ENCODE data around the gene ZFP36. TPM values are rescaled to one million over a fixed set of nuclear protein-coding genes. Genes with fewer than 3 reads are reported as not detected.

The ZFP36 gene
- total RNA-seq, 1 experiment from 2014 or later, result 2.4 TPM

- no peak for DNase-seq
- Histone ChIP-seq H3K36me3 (peaks cover 75% of the 10 kb centered on the region), H3K27ac (no peak overlapping the region), H3K9me3 (replicated peaks) (no peaks in the 10 kb centered on the region), H3K4me1 (no peaks in the 10 kb centered on the region), H3K27me3 (no peaks in the 10 kb centered on the region), H3K4me3 (no peak overlapping the region)
These were observed 26.7 kb upstream of the ZFP36 start for GRCh38 chr19:39379865-39380396.

- Histone ChIP-seq H3K9me3 (replicated peaks) (no peaks in the 10 kb centered on the region), H3K4me3 (no peak overlapping the region), H3K36me3 (peaks cover 71% of the 10 kb centered on the region), H3K4me1 (no peaks in the 10 kb centered on the region), H3K27ac (no peak overlapping the region), H3K27me3 (no peaks in the 10 kb centered on the region)
- DNase-seq, result no peak
These were observed 25.8 kb upstream of the ZFP36 start for GRCh38 chr19:39380521-39381502.

GRCh38 chr19:39381910-39382611 is 24.6 kb upstream of the ZFP36 start:
- H3K27me3 ChIP-seq, result no peaks in the 10 kb centered on the region
- H3K9me3 ChIP-seq (replicated peaks), result no peaks in the 10 kb centered on the region
- H3K36me3 ChIP-seq, result peaks cover 71% of the 10 kb centered on the region
- no peak overlapping the region for H3K4me3 ChIP-seq
- H3K27ac ChIP-seq, result no peak overlapping the region
- H3K4me1 ChIP-seq, result no peaks in the 10 kb centered on the region
- DNase-seq, result no peak

- H3K9me3 ChIP-seq (replicated peaks), result no peaks in the 10 kb centered on the region
- peaks cover 71% of the 10 kb centered on the region for H3K36me3 ChIP-seq
- no peak overlapping the region for H3K27ac ChIP-seq
- H3K4me1 ChIP-seq, result no peaks in the 10 kb centered on the region
- no peak overlapping the region for H3K4me3 ChIP-seq
- DNase-seq, result no peak
- no peaks in the 10 kb centered on the region for H3K27me3 ChIP-seq
These were observed 23.4 kb upstream of the ZFP36 start for GRCh38 chr19:39382991-39383828.

GRCh38 chr19:39384839-39385568 is 21.6 kb upstream of the ZFP36 start:
- Histone ChIP-seq H3K36me3 (peaks cover 63% of the 10 kb centered on the region), H3K9me3 (replicated peaks) (no peaks in the 10 kb centered on the region), H3K4me3 (no peak overlapping the region), H3K27ac (no peak overlapping the region), H3K27me3 (no peaks in the 10 kb centered on the region), H3K4me1 (no peaks in the 10 kb centered on the region)
- no peak for DNase-seq

GRCh38 chr19:39385629-39386411 is 20.8 kb upstream of the ZFP36 start:
- DNase-seq, result no peak
- Histone ChIP-seq H3K27me3 (no peaks in the 10 kb centered on the region), H3K9me3 (replicated peaks) (no peaks in the 10 kb centered on the region), H3K4me3 (no peak overlapping the region), H3K36me3 (peaks cover 57% of the 10 kb centered on the region), H3K27ac (no peak overlapping the region), H3K4me1 (no peaks in the 10 kb centered on the region)

GRCh38 chr19:39386557-39386956 is 20.1 kb upstream of the ZFP36 start:
- no peak for DNase-seq
- Histone ChIP-seq H3K36me3 (peaks cover 50% of the 10 kb centered on the region), H3K27ac (no peak overlapping the region), H3K27me3 (no peaks in the 10 kb centered on the region), H3K9me3 (replicated peaks) (no peaks in the 10 kb centered on the region), H3K4me1 (no peaks in the 10 kb centered on the region), H3K4me3 (no peak overlapping the region)

- H3K9me3 ChIP-seq (replicated peaks), result no peaks in the 10 kb centered on the region
- H3K36me3 ChIP-seq, result peaks cover 41% of the 10 kb centered on the region
- no peaks in the 10 kb centered on the region for H3K27me3 ChIP-seq
- peaks cover 3% of the 10 kb centered on the region; the same call in 1 of the 2 replicates for H3K4me1 ChIP-seq
- H3K27ac ChIP-seq, result no peak overlapping the region
- no peak for DNase-seq
- H3K4me3 ChIP-seq, result no peak overlapping the region
These were observed 18.0 kb upstream of the ZFP36 start for GRCh38 chr19:39388657-39389056.

- Histone ChIP-seq H3K4me1 (peaks cover 3% of the 10 kb centered on the region; the same call in 1 of the 2 replicates), H3K27ac (no peak overlapping the region), H3K36me3 (peaks cover 36% of the 10 kb centered on the region), H3K9me3 (replicated peaks) (no peaks in the 10 kb centered on the region), H3K4me3 (peak overlapping the region; percentile 92), H3K27me3 (no peaks in the 10 kb centered on the region)
- no peak for DNase-seq
These were observed 16.8 kb upstream of the ZFP36 start for GRCh38 chr19:39389631-39390414.

GRCh38 chr19:39390451-39390750 is 16.2 kb upstream of the ZFP36 start:
- Histone ChIP-seq H3K36me3 (peaks cover 36% of the 10 kb centered on the region), H3K27me3 (no peaks in the 10 kb centered on the region), H3K4me1 (peaks cover 3% of the 10 kb centered on the region; the same call in 1 of the 2 replicates), H3K4me3 (peak overlapping the region; percentile 92), H3K27ac (peak overlapping the region; percentile 97), H3K9me3 (replicated peaks) (no peaks in the 10 kb centered on the region)
- DNase-seq, result no peak

- H3K4me1 ChIP-seq, result peaks cover 3% of the 10 kb centered on the region; the same call in 1 of the 2 replicates
- H3K9me3 ChIP-seq (replicated peaks), result no peaks in the 10 kb centered on the region
- H3K27me3 ChIP-seq, result no peaks in the 10 kb centered on the region
- DNase-seq, result peak; percentile 100
- peaks cover 32% of the 10 kb centered on the region for H3K36me3 ChIP-seq
- H3K27ac ChIP-seq, result peak within 1 kb of the TSS; percentile 97
- H3K4me3 ChIP-seq, result peak within 1 kb of the TSS; percentile 92
These were observed 15.8 kb upstream of the ZFP36 start, which contains the start of the genes MED29 and PAF1 for GRCh38 chr19:39390751-39391437. MED29 (plus strand) TSS chr19:39391378; CDS start chr19:39391423, 45 bp downstream. PAF1 (minus strand) TSS chr19:39391106; CDS start chr19:39390864, 242 bp downstream.

All from SJCRH30 (cell line).